Dedifferentiated amniotic fluid mesenchymal stem cell (primary cell): Measurements from ENCODE around the gene HMSD.
"Not testable (repeated sequence)": the region's sequence is repeated elsewhere in the genome, so short reads cannot be mapped to it uniquely, and the experiment has no call there.

Source experiments
- DNase-seq: peaks from one replicate; pipeline ENCODE4 v3.0.0-alpha.2; 2016; ENCODE audit errors: extremely low spot score

Gene HMSD

GRCh38 chr18:63949068-63949737 lies at the start of gene HMSD:
HMSD (plus strand) TSS chr18:63949301; CDS start chr18:63953456, 4,155 bp downstream.
- DNase-seq: no peak

GRCh38 chr18:63903851-63904570 lies 45.1 kb upstream of the HMSD start:
- no peak for DNase-seq

GRCh38 chr18:63904694-63905093 lies 44.4 kb upstream of the HMSD start:
- no peak for DNase-seq

- no peak for DNase-seq
These were observed 43.7 kb upstream of the HMSD start for GRCh38 chr18:63905361-63905760.

- DNase-seq: no peak
These were observed 43.0 kb upstream of the HMSD start for GRCh38 chr18:63906056-63906455.

- DNase-seq: no peak
These were observed 41.4 kb upstream of the HMSD start, which contains the start of gene SERPINB10 for GRCh38 chr18:63907664-63908063. SERPINB10 (plus strand) TSS chr18:63907958; CDS start chr18:63915511, 7,553 bp downstream.

- DNase-seq: no peak
These were observed 40.2 kb upstream of the HMSD start for GRCh38 chr18:63908858-63909257.

GRCh38 chr18:63909870-63910269 lies 39.2 kb upstream of the HMSD start:
- no peak for DNase-seq

GRCh38 chr18:63917817-63918216 lies 31.3 kb upstream of the HMSD start:
- DNase-seq: no peak

- no peak for DNase-seq
These were observed 27.1 kb upstream of the HMSD start for GRCh38 chr18:63922049-63922448.

- no peak for DNase-seq
These were observed 24.6 kb upstream of the HMSD start for GRCh38 chr18:63924551-63924950.

GRCh38 chr18:63928331-63928730 lies 20.8 kb upstream of the HMSD start:
- DNase-seq: no peak

- not testable (repeated sequence) for DNase-seq
These were observed 19.7 kb upstream of the HMSD start for GRCh38 chr18:63929369-63929768.

GRCh38 chr18:63930773-63931354 lies 18.2 kb upstream of the HMSD start:
- DNase-seq: no peak

GRCh38 chr18:63936156-63936931 lies 12.8 kb upstream of the HMSD start:
- peak; percentile 75 for DNase-seq

GRCh38 chr18:63936932-63937393 lies 12.1 kb upstream of the HMSD start:
- no peak for DNase-seq

- no peak for DNase-seq
These were observed 9.1 kb upstream of the HMSD start for GRCh38 chr18:63940008-63940407.

GRCh38 chr18:63940543-63941050 lies 8.5 kb upstream of the HMSD start:
- DNase-seq: not testable (repeated sequence)

- DNase-seq: no peak
These were observed 1.9 kb upstream of the HMSD start for GRCh38 chr18:63947051-63947790.

- no peak for DNase-seq
These were observed 2.2 kb downstream of the HMSD start for GRCh38 chr18:63951302-63951705.

- DNase-seq: no peak
These were observed 4.7 kb downstream of the HMSD start for GRCh38 chr18:63953811-63954210.
